Fibroblast of skin of abdomen (primary cell): ENCODE measurements around the gene NRP1.

Experiments
- DNase-seq: peaks from one replicate; pipeline ENCODE4 v3.0.0-alpha.2; 2013

NRP1 gene

DNA sequence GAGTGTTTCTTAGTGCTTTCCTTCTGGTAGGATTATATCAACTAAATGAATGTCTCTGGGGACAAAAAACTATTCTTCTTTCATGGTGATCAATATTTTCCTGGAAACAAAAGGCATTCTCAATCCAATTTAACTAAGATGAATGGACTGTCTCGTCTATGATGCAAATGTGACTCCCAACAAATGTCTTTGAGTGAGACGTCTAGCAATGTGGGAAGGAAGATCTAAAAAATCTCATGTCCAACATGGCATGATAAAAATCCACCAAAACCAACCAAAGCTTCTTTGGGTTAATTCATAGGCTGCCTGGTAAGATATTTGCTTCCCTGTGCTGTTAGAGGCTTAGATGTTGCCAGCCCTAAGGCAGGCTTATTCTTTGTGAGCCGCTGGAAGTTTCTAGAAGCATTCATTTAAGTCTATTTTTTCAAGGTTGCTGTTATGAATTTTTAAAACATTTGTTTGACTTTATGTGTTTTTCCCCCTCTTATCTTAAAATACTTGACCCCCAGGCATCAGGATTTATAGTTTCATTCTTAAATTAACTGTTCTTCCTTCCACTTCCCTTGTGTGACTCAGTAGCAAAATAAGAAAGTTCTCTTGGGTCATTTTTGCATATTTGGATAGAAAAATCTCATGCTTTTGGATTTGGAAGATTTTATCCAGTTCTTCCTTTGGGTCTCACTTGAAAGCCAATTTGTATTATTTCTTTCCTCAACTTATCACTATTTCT, 156.3 kb downstream of the NRP1 start:
- peak; percentile 42 for DNase-seq

DNA sequence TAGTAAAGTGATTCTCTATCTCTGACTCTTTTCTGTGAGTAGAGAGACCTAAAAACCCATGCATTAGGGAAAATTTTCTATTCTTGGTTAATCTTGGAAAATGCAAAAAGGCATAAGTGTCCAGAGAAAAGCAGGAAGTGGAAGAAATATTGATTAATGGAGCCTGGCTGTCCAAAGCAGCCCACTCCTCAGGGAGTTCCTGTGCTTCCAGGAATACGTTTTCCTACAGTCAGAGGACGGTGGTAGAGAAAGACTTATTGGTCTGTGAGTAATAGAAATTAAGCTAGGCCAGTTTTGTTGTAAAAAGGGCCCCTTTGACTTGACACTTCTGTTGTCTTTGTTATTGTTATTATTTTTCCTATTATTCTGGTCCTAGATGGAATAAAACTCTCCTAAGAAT, 157.8 kb downstream of the NRP1 start:
- no peak for DNase-seq

GRCh38 chr10:33174674-33175434, 159.6 kb downstream of the NRP1 start:
- no peak for DNase-seq

DNA sequence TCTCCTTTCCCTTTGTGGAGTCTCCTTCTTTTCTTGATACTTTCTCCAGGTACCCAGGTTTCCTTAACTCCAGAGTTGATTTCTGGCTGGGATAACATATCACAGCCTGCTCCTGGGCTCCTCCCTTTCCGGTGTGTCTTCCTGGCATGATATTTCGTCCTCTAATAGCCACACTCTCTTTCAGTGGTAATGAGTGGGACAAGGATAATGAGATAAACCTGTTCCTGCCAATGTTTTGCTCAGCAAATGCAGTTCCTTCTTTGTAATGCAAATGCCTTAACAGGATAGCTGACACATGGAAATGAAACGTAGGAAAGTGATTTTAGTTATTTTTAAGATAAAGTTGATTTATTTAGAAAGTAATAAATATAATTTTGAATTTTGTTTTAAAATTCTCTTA, 168.6 kb downstream of the NRP1 start:
- DNase-seq: no peak

GRCh38 chr10:33164060-33164709, 170.3 kb downstream of the NRP1 start:
- DNase-seq: peak; percentile 56

DNA sequence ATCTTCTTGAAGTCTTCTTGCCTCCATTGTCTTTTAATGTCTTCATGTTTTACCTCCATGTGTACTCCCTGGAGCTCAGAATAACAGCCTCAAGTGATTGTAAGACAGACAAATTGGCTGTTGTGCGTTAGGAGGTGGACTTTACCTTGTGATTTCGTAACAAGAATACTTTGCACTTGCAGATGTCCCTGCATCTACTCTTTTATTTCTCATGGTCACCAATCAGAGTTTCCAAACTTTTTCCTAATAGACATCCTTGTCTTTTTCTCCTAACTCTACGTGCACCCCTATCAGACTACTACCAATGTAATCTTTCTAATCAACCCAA, 172.3 kb downstream of the NRP1 start:
- DNase-seq: no peak

- DNase-seq: no peak
These were observed 172.8 kb downstream of the NRP1 start for GRCh38 chr10:33161550-33162247.

DNA sequence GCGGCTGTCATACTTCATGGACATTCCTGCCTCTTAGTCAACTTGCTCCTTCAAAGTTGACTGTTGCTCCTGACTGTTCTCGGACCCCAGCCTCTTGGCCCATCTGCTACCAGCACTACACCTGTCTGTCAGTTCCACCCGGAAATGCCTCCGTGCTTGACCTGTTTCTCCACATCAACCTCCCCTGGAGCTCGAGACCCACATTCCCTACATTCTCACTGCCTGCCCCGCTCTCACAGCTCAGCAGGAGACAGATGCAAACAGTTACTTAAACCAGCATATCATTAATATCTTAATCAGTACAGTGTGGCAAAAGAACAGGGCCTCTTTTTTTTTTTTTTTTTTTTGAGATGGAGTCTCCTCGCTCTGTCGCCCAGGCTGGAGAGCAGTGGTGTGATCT, 174.3 kb downstream of the NRP1 start:
- DNase-seq: peak; percentile 61

DNA sequence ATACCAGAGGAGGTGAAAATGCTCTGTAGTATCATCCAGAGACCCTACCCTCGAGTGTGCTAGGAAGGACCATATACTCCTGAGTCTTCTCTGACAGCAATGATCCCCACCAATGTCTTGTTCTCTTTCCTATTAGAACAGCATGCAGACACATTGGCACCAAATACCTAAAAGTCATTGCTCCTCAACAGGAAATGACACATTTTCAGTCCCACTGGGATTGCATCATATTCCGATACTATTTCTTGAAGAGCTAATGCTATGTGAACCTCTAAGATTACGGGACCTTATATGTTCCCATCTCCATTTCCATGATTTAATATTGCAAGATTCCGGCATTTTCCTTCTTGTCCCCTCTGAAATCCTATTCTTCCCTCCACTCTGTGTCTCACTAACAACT, 177.4 kb downstream of the NRP1 start:
- peak; percentile 68 for DNase-seq

- peak; percentile 67 for DNase-seq
These were observed 178.5 kb downstream of the NRP1 start for GRCh38 chr10:33155720-33156638.

DNA sequence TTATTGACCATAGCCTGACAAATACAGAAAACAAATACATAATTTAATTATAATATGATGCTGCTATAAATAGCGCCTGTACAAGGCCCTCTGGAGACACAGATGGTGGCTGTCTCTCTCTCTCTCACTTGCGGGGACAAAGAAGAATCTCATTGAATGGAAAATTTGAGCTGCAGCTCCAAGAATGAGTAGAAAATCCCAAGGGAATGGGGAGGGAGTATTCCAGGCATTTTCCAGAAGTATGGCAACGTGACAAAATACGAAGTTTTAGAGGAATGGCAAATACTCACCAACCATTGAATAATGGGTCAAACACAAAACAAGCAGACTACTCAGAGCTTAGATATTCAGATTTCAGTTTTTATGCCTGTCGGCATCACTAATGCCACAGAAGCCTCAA, 179.9 kb downstream of the NRP1 start:
- peak; percentile 88 for DNase-seq

GRCh38 chr10:33153968-33154327, 180.5 kb downstream of the NRP1 start:
- DNase-seq: no peak

DNA sequence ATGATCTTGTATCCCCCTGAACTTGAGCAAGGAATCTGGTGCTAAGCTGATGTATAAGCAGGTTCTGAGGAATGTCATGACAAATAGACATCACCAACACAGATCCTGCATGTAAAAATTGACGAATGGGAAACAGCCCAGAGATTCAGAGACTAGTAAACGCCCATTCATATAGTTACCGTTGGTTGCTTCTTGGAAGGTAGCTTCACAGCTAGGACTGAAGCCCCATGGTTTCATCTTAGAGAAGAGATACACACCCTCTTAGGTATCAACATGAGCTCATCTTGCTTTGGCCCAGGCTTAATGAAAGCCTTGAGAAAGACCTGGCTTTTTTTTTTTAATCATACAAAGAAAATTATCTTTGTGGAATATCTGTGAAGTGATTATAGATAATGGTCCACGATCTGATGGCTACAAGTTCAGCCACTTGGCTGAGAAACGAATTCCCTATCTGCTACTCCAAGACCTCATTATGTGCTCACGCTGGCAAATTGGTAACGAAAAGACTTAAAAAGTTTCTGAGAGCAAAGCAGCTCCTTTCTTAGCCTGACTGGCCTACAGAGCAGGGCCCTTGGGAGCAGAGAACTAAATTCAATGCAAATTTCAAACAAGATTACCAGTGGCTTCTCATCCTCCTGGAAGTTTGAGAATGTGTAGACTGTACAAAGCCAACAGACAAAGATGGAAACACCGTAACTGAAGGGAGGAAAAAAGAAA, 181.1 kb downstream of the NRP1 start:
- DNase-seq: no peak

- no peak for DNase-seq
These were observed 181.7 kb downstream of the NRP1 start for GRCh38 chr10:33152750-33153149.

- no peak for DNase-seq
These were observed 182.3 kb downstream of the NRP1 start for GRCh38 chr10:33152146-33152545.

- no peak for DNase-seq
These were observed 183.1 kb downstream of the NRP1 start for GRCh38 chr10:33151344-33151864.

- no peak for DNase-seq
These were observed 183.6 kb downstream of the NRP1 start for GRCh38 chr10:33150889-33151288.

GRCh38 chr10:33150146-33150545, 184.3 kb downstream of the NRP1 start:
- DNase-seq: no peak

DNA sequence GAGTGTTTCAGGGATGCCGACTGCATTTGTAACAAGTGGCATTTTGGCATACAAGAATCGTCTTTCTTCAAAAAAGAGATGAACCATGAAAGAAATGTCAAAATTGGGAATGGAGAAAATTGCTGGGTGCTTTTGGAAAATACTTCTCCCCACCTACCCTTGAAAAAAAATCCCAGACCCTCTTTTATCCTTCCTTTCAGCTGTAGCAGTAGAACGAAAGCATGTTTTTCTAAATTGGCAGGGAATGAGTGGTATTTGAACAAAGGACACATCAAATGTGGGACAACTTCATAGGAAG, 187.5 kb downstream of the NRP1 start:
- DNase-seq: no peak

- no peak for DNase-seq
These were observed 188.1 kb downstream of the NRP1 start for GRCh38 chr10:33146189-33147012.
